Hepatocyte (in vitro differentiated cells): ENCODE results near the gene NDUFB10. TPM values are rescaled to one million over a fixed set of nuclear protein-coding genes. Genes with fewer than 3 reads are reported as not detected.
A peak's percentile ranks its signal among the peaks of the same experiment; 100 is the strongest.

Experiments used
- DNase-seq: peaks from one replicate; pipeline ENCODE4 v3.0.0-alpha.2; 2016; ENCODE audit warnings: low spot score
- H2AFZ ChIP-seq: fragments of 200-600 bp; sonication (generic); 2 replicates; pipeline ENCODE4 v1.6.0; 2016; ENCODE audit warnings: antibody characterized with exemption, mild to moderate bottlenecking
- H3K27ac ChIP-seq: fragments of 200-600 bp; sonication (generic); 2 replicates; pipeline ENCODE4 v1.5.1; 2016; ENCODE audit warnings: mild to moderate bottlenecking
- H3K27me3 ChIP-seq: fragments of 200-600 bp; sonication (generic); 2 replicates; pipeline ENCODE4 v1.6.1; 2016
- H3K36me3 ChIP-seq: fragments of 200-600 bp; sonication (generic); replicated peaks from 2 replicates; pipeline ENCODE4 v1.5.1; 2016; ENCODE audit warnings: low read depth; ENCODE audit not compliant: insufficient read depth
- H3K4me1 ChIP-seq: fragments of 200-600 bp; sonication (generic); 2 replicates; pipeline ENCODE4 v1.5.1; 2016; ENCODE audit warnings: mild to moderate bottlenecking, moderate library complexity; ENCODE audit not compliant: insufficient read depth
- H3K4me2 ChIP-seq: fragments of 200-600 bp; sonication (generic); 2 replicates; pipeline ENCODE4 v1.6.0; 2016
- H3K4me3 ChIP-seq: fragments of 200-600 bp; sonication (generic); 2 replicates; pipeline ENCODE4 v1.5.1; 2016; ENCODE audit warnings: mild to moderate bottlenecking
- H3K79me2 ChIP-seq: fragments of 200-600 bp; sonication (generic); 2 replicates; pipeline ENCODE4 v1.6.0; 2017; ENCODE audit warnings: mild to moderate bottlenecking
- H3K9me2 ChIP-seq: fragments of 200-600 bp; sonication (generic); replicated peaks from 2 replicates; pipeline ENCODE4 v1.6.0; 2017; ENCODE audit warnings: mild to moderate bottlenecking; ENCODE audit not compliant: insufficient read depth
- H3K9me3 ChIP-seq: fragments of 200-600 bp; sonication (generic); 2 replicates; pipeline ENCODE4 v1.5.1; 2016; ENCODE audit warnings: low read depth, mild to moderate bottlenecking
- H4K20me1 ChIP-seq: fragments of 200-600 bp; sonication (generic); 2 replicates; pipeline ENCODE4 v1.6.0; 2016; ENCODE audit warnings: mild to moderate bottlenecking; ENCODE audit not compliant: insufficient read depth, poor library complexity, severe bottlenecking
- CTCF ChIP-seq: fragments of 200-600 bp; sonication (generic); IDR thresholded peaks from 2 replicates; pipeline ENCODE4 v1.5.1; 2016; ENCODE audit warnings: antibody characterized with exemption, mild to moderate bottlenecking; ENCODE audit not compliant: poor library complexity
- EZH2 ChIP-seq: fragments of 200-600 bp; sonication (generic); IDR thresholded peaks from 2 replicates; pipeline ENCODE4 v1.6.1; 2016; ENCODE audit warnings: antibody characterized with exemption, mild to moderate bottlenecking, borderline replicate concordance
- EZH2phosphoT487 ChIP-seq: fragments of 200-600 bp; sonication (generic); IDR thresholded peaks from one replicate; pipeline ENCODE4 v1.6.1; 2018; ENCODE audit warnings: antibody characterized with exemption, mild to moderate bottlenecking, low read depth, moderate library complexity; ENCODE audit not compliant: unreplicated experiment, severe bottlenecking
- WGBS: methylation state at CpG from one replicate; pipeline ENCODE4 v1.1.6; 2016; ENCODE audit warnings: low lambda C conversion rate; ENCODE audit errors: missing lambda C conversion rate; 5-methylcytosine and 5-hydroxymethylcytosine counted together
- polyA plus RNA-seq: library from polyadenylated mRNA; unstranded; fragments of >200 nt; fragmentation: Nextera tagmentation; extraction: Ambion mirVana; gene quantifications from 2 replicates; pipeline ENCODE4 v1.2.1, GENCODE V29; 2016
- total RNA-seq: library from RNA; depleted of rRNA; stranded (reverse); fragments of >200 nt; gene quantifications from 2 replicates; pipeline ENCODE4 v1.2.3, GENCODE V29; 2014

Gene NDUFB10
- total and polyA plus RNA-seq, 2 experiments from 2014 or later = 234 to 244 TPM

- peak within 1 kb of the TSS; percentile 96 for H3K4me3 ChIP-seq
- no peaks in the 10 kb centered on the region for H3K9me2 ChIP-seq
- TF ChIP-seq EZH2 (no peak), CTCF (peak; percentile 38)
- peaks cover 29% of the 10 kb centered on the region for H3K4me1 ChIP-seq
- WGBS = under 1% methylated on average over 60 of the region's 109 CpGs
- H3K27me3 ChIP-seq = peaks cover 40% of the 10 kb centered on the region
- DNase-seq = peak; percentile 96
- H3K4me2 ChIP-seq = peak within 1 kb of the TSS; percentile 96
- peaks cover 3% of the 10 kb centered on the region for H4K20me1 ChIP-seq
- H3K27ac ChIP-seq = peak within 1 kb of the TSS; percentile 96
- peak within 1 kb of the TSS; percentile 93 for H2AFZ ChIP-seq
- H3K36me3 ChIP-seq = no peaks in the 10 kb centered on the region
- peaks cover 22% of the 10 kb centered on the region for H3K79me2 ChIP-seq
- H3K9me3 ChIP-seq = no peaks in the 10 kb centered on the region
Measured at GRCh38 chr16:1983544-1984346, 24.4 kb downstream of the NDUFB10 start, which contains the start of gene GFER. Gene GFER (plus strand): TSS chr16:1984193. CDS start chr16:1984219, 26 bp downstream.

- no peaks in the 10 kb centered on the region for H3K9me3 ChIP-seq
- H3K27ac ChIP-seq = peak overlapping the region; percentile 96
- TF ChIP-seq EZH2phosphoT487 = no peak
- no peak for TF ChIP-seq CTCF
- no peak for TF ChIP-seq EZH2
- no peaks in the 10 kb centered on the region for H3K9me2 ChIP-seq
- H3K79me2 ChIP-seq = peaks cover 22% of the 10 kb centered on the region
- no peaks in the 10 kb centered on the region for H3K36me3 ChIP-seq
- peak; percentile 74 for DNase-seq
- H3K4me3 ChIP-seq = peak overlapping the region; percentile 96
- H3K27me3 ChIP-seq = peaks cover 40% of the 10 kb centered on the region
- 7% methylated on average over 42 of the region's 58 CpGs for WGBS
- peak overlapping the region; percentile 93 for H2AFZ ChIP-seq
- peak overlapping the region; percentile 96 for H3K4me2 ChIP-seq
- H3K4me1 ChIP-seq = peaks cover 30% of the 10 kb centered on the region
- peaks cover 3% of the 10 kb centered on the region for H4K20me1 ChIP-seq
Measured at GRCh38 chr16:1984347-1985225, 25.2 kb downstream of the NDUFB10 start.

DNA sequence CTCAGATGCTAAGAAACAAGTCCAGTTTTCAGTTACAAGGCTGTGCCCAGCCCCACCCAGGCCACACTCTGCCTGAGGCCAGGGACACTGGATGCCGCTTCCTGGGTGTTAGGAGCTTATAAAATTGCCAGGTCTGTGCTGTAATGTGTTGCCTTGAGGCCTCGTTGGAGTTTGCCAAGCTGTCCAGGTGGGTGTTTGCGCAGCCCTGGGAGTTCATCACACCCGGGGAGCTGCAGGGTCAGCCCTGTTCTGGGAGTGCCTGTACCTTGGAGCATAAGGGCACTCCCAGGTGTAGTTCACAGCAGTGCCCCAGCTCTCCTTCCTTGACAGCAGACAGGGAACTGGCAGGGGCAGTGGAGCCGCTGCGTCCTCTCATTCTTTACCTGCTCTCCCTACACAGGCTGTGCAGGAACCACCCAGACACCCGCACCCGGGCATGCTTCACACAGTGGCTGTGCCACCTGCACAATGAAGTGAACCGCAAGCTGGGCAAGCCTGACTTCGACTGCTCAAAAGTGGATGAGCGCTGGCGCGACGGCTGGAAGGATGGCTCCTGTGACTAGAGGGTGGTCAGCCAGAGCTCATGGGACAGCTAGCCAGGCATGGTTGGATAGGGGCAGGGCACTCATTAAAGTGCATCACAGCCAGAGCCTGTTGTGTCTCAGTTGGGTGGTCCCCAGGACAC is 26.3 kb downstream of the NDUFB10 start:
- Histone ChIP-seq H3K9me3 (no peaks in the 10 kb centered on the region), H3K4me2 (peak overlapping the region; percentile 96), H3K4me1 (peaks cover 26% of the 10 kb centered on the region), H3K36me3 (no peaks in the 10 kb centered on the region), H3K27ac (peak overlapping the region; percentile 96), H4K20me1 (peaks cover 3% of the 10 kb centered on the region), H3K4me3 (no peak overlapping the region), H3K9me2 (no peaks in the 10 kb centered on the region), H2AFZ (no peak overlapping the region), H3K27me3 (peaks cover 35% of the 10 kb centered on the region), H3K79me2 (peaks cover 22% of the 10 kb centered on the region)
- 96% methylated on average over 14 of the region's 14 CpGs for WGBS
- no peak for DNase-seq
- TF ChIP-seq EZH2 = no peak
- no peak for TF ChIP-seq EZH2phosphoT487
- no peak for TF ChIP-seq CTCF
